GM06990 (cell line): Measurements from ENCODE around the gene MGLL.

ENCODE experiments used
- DNase-seq: peaks from one replicate; pipeline ENCODE4 v3.0.0-alpha.2; 2011; ENCODE audit not compliant: insufficient read length; ENCODE audit errors: extremely low read depth
- H3K27me3 ChIP-seq: replicated peaks from 2 replicates; pipeline ENCODE4 v1.6.0; 2011; ENCODE audit warnings: low read length; ENCODE audit not compliant: control insufficient read depth, insufficient read depth
- H3K36me3 ChIP-seq: 2 replicates; pipeline ENCODE4 v1.5.1; 2011; ENCODE audit warnings: low read length; ENCODE audit not compliant: control insufficient read depth, insufficient read depth
- H3K4me3 ChIP-seq: replicated peaks from 2 replicates; pipeline ENCODE4 v1.5.1; 2011; ENCODE audit warnings: low read depth, mild to moderate bottlenecking, control low read depth, low read length
- CTCF ChIP-seq: IDR thresholded peaks from 2 replicates; pipeline ENCODE4 v1.5.1; 2011; ENCODE audit warnings: low read length, control low read depth, mild to moderate bottlenecking, inconsistent platforms; ENCODE audit not compliant: insufficient read depth, poor library complexity, severe bottlenecking

MGLL gene

GRCh38 chr3:127804141-127804540 is 18.2 kb downstream of the MGLL start:
- DNase-seq: no peak
- Histone ChIP-seq H3K36me3 (peaks cover 17% of the 10 kb centered on the region), H3K4me3 (no peak overlapping the region), H3K27me3 (no peaks in the 10 kb centered on the region)
- TF ChIP-seq CTCF: no peak

- no peak for TF ChIP-seq CTCF
- Histone ChIP-seq H3K36me3 (peaks cover 15% of the 10 kb centered on the region), H3K27me3 (no peaks in the 10 kb centered on the region), H3K4me3 (no peak overlapping the region)
- no peak for DNase-seq
Measured at GRCh38 chr3:127803619-127804018, 18.7 kb downstream of the MGLL start.

- Histone ChIP-seq H3K27me3 (no peaks in the 10 kb centered on the region), H3K4me3 (no peak overlapping the region), H3K36me3 (peaks cover 15% of the 10 kb centered on the region)
- no peak for DNase-seq
- TF ChIP-seq CTCF: no peak
Measured at GRCh38 chr3:127802606-127803005, 19.7 kb downstream of the MGLL start.

- H3K36me3 ChIP-seq: peaks cover 18% of the 10 kb centered on the region
- no peak overlapping the region for H3K4me3 ChIP-seq
- H3K27me3 ChIP-seq: no peaks in the 10 kb centered on the region
- no peak for DNase-seq
- TF ChIP-seq CTCF: no peak
Measured at GRCh38 chr3:127801731-127802313, 20.5 kb downstream of the MGLL start.

GRCh38 chr3:127800508-127800907 is 21.8 kb downstream of the MGLL start:
- Histone ChIP-seq H3K36me3 (peaks cover 17% of the 10 kb centered on the region), H3K4me3 (no peak overlapping the region), H3K27me3 (no peaks in the 10 kb centered on the region)
- no peak for DNase-seq
- no peak for TF ChIP-seq CTCF
